PC-9 (cell line): Measurements from ENCODE around the gene NUP42. TPM values are rescaled to one million over a fixed set of nuclear protein-coding genes. Genes with fewer than 3 reads are reported as not detected.

Experiments used
- BruUV-seq: library from RNA; stranded (reverse); fragments of 400-500 nt; replicated peaks from 2 replicates; lab custom pipeline; 2021; lab: Mats Ljungman, UMichigan
- CTCF ChIA-PET: fragments of 300-600 bp; sonication (Branson Sonifier 250); formaldehyde crosslinking; loops from one replicate; lab custom pipeline; 2022; ENCODE audit warnings: antibody characterized with exemption; lab: Charles Lee
- POLR2A ChIA-PET: fragments of 300-600 bp; sonication (Branson Sonifier 250); formaldehyde crosslinking; loops from one replicate; lab custom pipeline; 2022; ENCODE audit warnings: antibody characterized with exemption; ENCODE audit not compliant: unreplicated experiment; lab: Charles Lee
- DNase-seq, 2 experiments: peaks; one replicate each; pipeline versions ENCODE4 v3.0.0 to v3.0.0-alpha.2; 2015 to 2022; ENCODE audit warnings: mixed read lengths in 1 of 2
- H2AFZ ChIP-seq: fragments of 200-600 bp; sonication (generic); 2 replicates; pipeline ENCODE4 v1.8.1; 2017; ENCODE audit warnings: antibody characterized with exemption
- H3F3A ChIP-seq: fragments of 200-600 bp; sonication (generic); 2 replicates; pipeline ENCODE4 v1.8.1; 2017; ENCODE audit warnings: antibody characterized with exemption, mild to moderate bottlenecking, low read depth; ENCODE audit not compliant: insufficient read depth
- H3K27ac ChIP-seq: fragments of 200-600 bp; sonication (generic); 2 replicates; pipeline ENCODE4 v1.6.1; 2016; ENCODE audit warnings: mixed run types
- H3K27me3 ChIP-seq: fragments of 200-600 bp; sonication (generic); 2 replicates; pipeline ENCODE4 v1.6.1; 2016; ENCODE audit warnings: low read depth, mixed run types; ENCODE audit not compliant: insufficient read depth
- H3K36me3 ChIP-seq: fragments of 200-600 bp; sonication (generic); 2 replicates; pipeline ENCODE4 v1.6.1; 2016; ENCODE audit warnings: low read depth, mixed run types
- H3K4me1 ChIP-seq: fragments of 200-600 bp; sonication (generic); replicated peaks from 2 replicates; pipeline ENCODE4 v1.6.1; 2016; ENCODE audit warnings: mixed run types; ENCODE audit not compliant: insufficient read depth
- H3K4me2 ChIP-seq: fragments of 200-600 bp; sonication (generic); 2 replicates; pipeline ENCODE4 v1.6.1; 2017; ENCODE audit warnings: mixed run types
- H3K4me3 ChIP-seq: fragments of 200-600 bp; sonication (generic); 2 replicates; pipeline ENCODE4 v1.6.1; 2016; ENCODE audit warnings: mixed run types
- H3K79me2 ChIP-seq: fragments of 200-600 bp; sonication (generic); 2 replicates; pipeline ENCODE4 v1.6.1; 2017; ENCODE audit warnings: low read depth, mixed run types
- H3K9me2 ChIP-seq: fragments of 200-600 bp; sonication (generic); 2 replicates; pipeline ENCODE4 v1.8.1; 2017; ENCODE audit warnings: mild to moderate bottlenecking; ENCODE audit not compliant: insufficient read depth
- H3K9me3 ChIP-seq: fragments of 200-600 bp; sonication (generic); 2 replicates; pipeline ENCODE4 v1.8.1; 2016; ENCODE audit warnings: low read depth; ENCODE audit not compliant: insufficient read depth
- H4K20me1 ChIP-seq: fragments of 200-600 bp; sonication (generic); 2 replicates; pipeline ENCODE4 v1.8.1; 2017; ENCODE audit not compliant: insufficient read depth
- EZH2 ChIP-seq: fragments of 200-600 bp; sonication (generic); IDR thresholded peaks from 2 replicates; pipeline ENCODE4 v1.8.0; 2017; ENCODE audit warnings: antibody characterized with exemption, low read depth
- intact Hi-C: fragments of 100-400 bp; cut with micrococcal nuclease; formaldehyde crosslinking; loops from one replicate; pipeline ENCODE4 v1.10.0; 2022; ENCODE audit not compliant: unreplicated experiment
- total RNA-seq: library from RNA; stranded (reverse); gene quantifications from 2 replicates; pipeline ENCODE4 v1.2.3, GENCODE V29; 2021
- TF ChIP-seq, protein P1 (sequence below): fragments of 200-600 bp; sonication (generic); conservative IDR thresholded peaks from 2 replicates; pipeline ENCODE4 v1.6.1; 2017; ENCODE audit warnings: mixed run types, antibody characterized with exemption, mild to moderate bottlenecking, moderate library complexity

Gene NUP42
- total RNA-seq, 1 experiment from 2014 or later: 51.3 TPM

- Histone ChIP-seq H3F3A (peaks cover 3% of the 10 kb centered on the region; the same call in 1 of the 2 replicates), H3K79me2 (peaks cover 4% of the 10 kb centered on the region; the same call in 1 of the 2 replicates), H3K27me3 (no peaks in the 10 kb centered on the region), H3K9me2 (no peaks in the 10 kb centered on the region), H3K4me3 (no peak overlapping the region), H3K9me3 (no peaks in the 10 kb centered on the region), H3K36me3 (no peaks in the 10 kb centered on the region), H3K4me1 (peaks cover 4% of the 10 kb centered on the region), H2AFZ (no peak overlapping the region), H4K20me1 (no peaks in the 10 kb centered on the region), H3K27ac (no peak overlapping the region), H3K4me2 (no peak overlapping the region)
- ChIA-PET POLR2A (no interaction called here), CTCF (interaction anchor here (0.6 to 0.7 kb wide), 2 partner anchors 31 to 511 kb away, joined by 4 to 11 read pairs; no protein-coding TSS in a partner anchor)
- TF ChIP-seq, protein P1, sequence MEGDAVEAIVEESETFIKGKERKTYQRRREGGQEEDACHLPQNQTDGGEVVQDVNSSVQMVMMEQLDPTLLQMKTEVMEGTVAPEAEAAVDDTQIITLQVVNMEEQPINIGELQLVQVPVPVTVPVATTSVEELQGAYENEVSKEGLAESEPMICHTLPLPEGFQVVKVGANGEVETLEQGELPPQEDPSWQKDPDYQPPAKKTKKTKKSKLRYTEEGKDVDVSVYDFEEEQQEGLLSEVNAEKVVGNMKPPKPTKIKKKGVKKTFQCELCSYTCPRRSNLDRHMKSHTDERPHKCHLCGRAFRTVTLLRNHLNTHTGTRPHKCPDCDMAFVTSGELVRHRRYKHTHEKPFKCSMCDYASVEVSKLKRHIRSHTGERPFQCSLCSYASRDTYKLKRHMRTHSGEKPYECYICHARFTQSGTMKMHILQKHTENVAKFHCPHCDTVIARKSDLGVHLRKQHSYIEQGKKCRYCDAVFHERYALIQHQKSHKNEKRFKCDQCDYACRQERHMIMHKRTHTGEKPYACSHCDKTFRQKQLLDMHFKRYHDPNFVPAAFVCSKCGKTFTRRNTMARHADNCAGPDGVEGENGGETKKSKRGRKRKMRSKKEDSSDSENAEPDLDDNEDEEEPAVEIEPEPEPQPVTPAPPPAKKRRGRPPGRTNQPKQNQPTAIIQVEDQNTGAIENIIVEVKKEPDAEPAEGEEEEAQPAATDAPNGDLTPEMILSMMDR: no peak
- no peak for TF ChIP-seq EZH2
- DNase-seq: no peak
- no TSS peak for BruUV-seq
- intact Hi-C loops: no loop called here
These were observed 5.9 kb upstream of the NUP42 start for GRCh38 chr7:23175938-23176337.

GRCh38 chr7:23183279-23184012 is 1.6 kb downstream of the NUP42 start:
- peak overlapping the region; percentile 96; the same call in 1 of the 2 replicates for H2AFZ ChIP-seq
- no peaks in the 10 kb centered on the region for H3K9me3 ChIP-seq
- ChIA-PET POLR2A (no interaction called here), CTCF (interaction anchor here (0.6 to 1.1 kb wide), 3 partner anchors 90 to 353 kb away, joined by 5 to 8 read pairs (median 5); no protein-coding TSS in a partner anchor)
- peak in 1 of 2 experiments; percentile 34 for DNase-seq
- peak overlapping the region; percentile 98 for H3K4me3 ChIP-seq
- H3K79me2 ChIP-seq: peaks cover 62% of the 10 kb centered on the region
- H3K27ac ChIP-seq: peak overlapping the region; percentile 87
- no peaks in the 10 kb centered on the region for H3K27me3 ChIP-seq
- H4K20me1 ChIP-seq: peaks cover 24% of the 10 kb centered on the region; the same call in 1 of the 2 replicates
- H3K9me2 ChIP-seq: no peaks in the 10 kb centered on the region
- H3F3A ChIP-seq: peaks cover 21% of the 10 kb centered on the region
- intact Hi-C loops: loop anchor here (2.0 to 10.0 kb wide), 5 partner anchors 161 to 621 kb away; partner anchors contain the start of gene IL6
- peak overlapping the region; percentile 81 for H3K4me2 ChIP-seq
- H3K36me3 ChIP-seq: peaks cover 34% of the 10 kb centered on the region
- TF ChIP-seq, protein P1: no peak
- TF ChIP-seq EZH2: no peak
- BruUV-seq: no TSS peak
- peaks cover 27% of the 10 kb centered on the region for H3K4me1 ChIP-seq

DNA sequence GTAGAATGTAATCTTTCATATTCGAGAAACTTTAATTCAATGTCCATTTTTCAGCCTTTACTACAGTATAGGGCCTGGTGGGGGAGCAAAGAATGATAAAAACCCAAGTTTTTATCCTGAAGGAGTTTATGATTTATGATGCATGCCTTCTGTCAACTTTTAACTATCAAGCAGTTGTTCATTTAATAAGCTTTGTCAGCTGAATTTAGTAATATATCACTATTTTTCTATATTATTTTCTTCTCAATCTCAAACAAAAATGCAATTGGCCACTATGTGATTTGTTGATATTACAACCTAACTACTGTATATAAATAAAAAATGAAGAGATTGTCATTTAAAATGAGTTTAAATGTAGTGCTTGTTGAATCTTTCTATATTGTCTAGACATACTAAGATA is 2.4 kb downstream of the NUP42 start:
- Histone ChIP-seq H3F3A (peaks cover 21% of the 10 kb centered on the region), H4K20me1 (peaks cover 24% of the 10 kb centered on the region; the same call in 1 of the 2 replicates), H2AFZ (no peak overlapping the region), H3K27ac (no peak overlapping the region), H3K4me3 (peak overlapping the region; percentile 98), H3K4me2 (peak overlapping the region; percentile 81), H3K79me2 (peaks cover 70% of the 10 kb centered on the region), H3K4me1 (peaks cover 27% of the 10 kb centered on the region), H3K9me2 (no peaks in the 10 kb centered on the region), H3K36me3 (peaks cover 42% of the 10 kb centered on the region), H3K27me3 (no peaks in the 10 kb centered on the region), H3K9me3 (no peaks in the 10 kb centered on the region)
- no peak for TF ChIP-seq EZH2
- TF ChIP-seq, protein P1: no peak
- intact Hi-C loops: loop anchor here (5.0 to 10.0 kb wide), 4 partner anchors 161 to 622 kb away; partner anchors contain the start of gene IL6
- peak in 1 of 2 experiments; percentile 11 for DNase-seq
- POLR2A ChIA-PET: interaction anchor here (0.7 to 0.8 kb wide), 2 partner anchors 98 kb away, joined by 3 to 10 read pairs; no protein-coding TSS in a partner anchor
- CTCF ChIA-PET: interaction anchor here (0.5 to 1.5 kb wide), 4 partner anchors 88 to 454 kb away, joined by 3 to 13 read pairs (median 5); no protein-coding TSS in a partner anchor
- no TSS peak for BruUV-seq
